GM12872 (cell line): ENCODE results near the gene CENPU.

Source experiments
- TF ChIP-seq, protein P1 (sequence below): IDR thresholded peaks from 3 replicates; pipeline ENCODE4 v1.5.1; 2011; ENCODE audit warnings: low read depth, mild to moderate bottlenecking, low read length, moderate library complexity; ENCODE audit not compliant: insufficient read depth

Gene CENPU

GRCh38 chr4:184719407-184719806 lies 14.5 kb downstream of the CENPU start:
- TF ChIP-seq, protein P1, sequence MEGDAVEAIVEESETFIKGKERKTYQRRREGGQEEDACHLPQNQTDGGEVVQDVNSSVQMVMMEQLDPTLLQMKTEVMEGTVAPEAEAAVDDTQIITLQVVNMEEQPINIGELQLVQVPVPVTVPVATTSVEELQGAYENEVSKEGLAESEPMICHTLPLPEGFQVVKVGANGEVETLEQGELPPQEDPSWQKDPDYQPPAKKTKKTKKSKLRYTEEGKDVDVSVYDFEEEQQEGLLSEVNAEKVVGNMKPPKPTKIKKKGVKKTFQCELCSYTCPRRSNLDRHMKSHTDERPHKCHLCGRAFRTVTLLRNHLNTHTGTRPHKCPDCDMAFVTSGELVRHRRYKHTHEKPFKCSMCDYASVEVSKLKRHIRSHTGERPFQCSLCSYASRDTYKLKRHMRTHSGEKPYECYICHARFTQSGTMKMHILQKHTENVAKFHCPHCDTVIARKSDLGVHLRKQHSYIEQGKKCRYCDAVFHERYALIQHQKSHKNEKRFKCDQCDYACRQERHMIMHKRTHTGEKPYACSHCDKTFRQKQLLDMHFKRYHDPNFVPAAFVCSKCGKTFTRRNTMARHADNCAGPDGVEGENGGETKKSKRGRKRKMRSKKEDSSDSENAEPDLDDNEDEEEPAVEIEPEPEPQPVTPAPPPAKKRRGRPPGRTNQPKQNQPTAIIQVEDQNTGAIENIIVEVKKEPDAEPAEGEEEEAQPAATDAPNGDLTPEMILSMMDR, result no peak

- TF ChIP-seq, protein P1, result no peak
Measured at GRCh38 chr4:184715526-184715925, 18.4 kb downstream of the CENPU start.

GRCh38 chr4:184713887-184714286 lies 20.0 kb downstream of the CENPU start:
- TF ChIP-seq, protein P1, result no peak

DNA sequence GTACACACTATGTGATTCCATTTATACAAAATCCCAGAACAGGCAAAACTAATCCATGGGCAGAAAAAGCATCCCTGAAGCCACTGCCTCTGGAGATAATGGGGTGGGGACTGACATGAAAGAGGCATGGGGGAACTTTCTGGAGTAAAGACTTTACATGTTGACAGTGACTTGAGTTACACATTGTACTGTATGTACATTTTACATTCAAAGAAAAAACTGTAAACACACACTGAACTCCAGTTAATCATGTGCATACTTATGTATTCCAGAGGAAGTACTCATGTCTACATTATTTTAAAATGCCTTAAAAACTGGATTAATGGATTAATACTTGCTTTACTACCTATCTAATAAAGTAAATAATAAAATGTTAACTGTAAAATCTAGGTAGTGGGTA lies 21.6 kb downstream of the CENPU start:
- TF ChIP-seq, protein P1, result no peak

DNA sequence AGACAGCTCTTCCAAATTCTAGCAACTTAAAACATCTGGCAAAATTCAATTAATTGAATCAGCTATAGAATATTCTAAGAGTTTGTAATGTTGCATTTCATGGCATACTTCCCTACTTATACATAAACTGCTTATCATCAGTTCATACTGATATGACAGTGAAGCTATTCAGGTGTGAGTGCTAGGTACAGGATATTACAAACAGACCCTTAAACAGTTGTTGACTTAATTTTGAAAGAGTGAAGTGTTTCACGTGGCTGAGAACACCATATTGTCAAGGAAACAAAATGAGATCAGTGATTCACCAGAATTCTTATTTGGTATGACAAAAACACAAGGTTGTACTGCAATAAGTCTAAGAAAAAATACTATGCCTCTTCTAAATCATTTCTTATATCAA lies 27.4 kb downstream of the CENPU start:
- TF ChIP-seq, protein P1, result no peak

GRCh38 chr4:184705692-184706091 lies 28.2 kb downstream of the CENPU start:
- TF ChIP-seq, protein P1, result no peak

GRCh38 chr4:184702114-184702513 lies 31.8 kb downstream of the CENPU start:
- TF ChIP-seq, protein P1, result no peak

DNA sequence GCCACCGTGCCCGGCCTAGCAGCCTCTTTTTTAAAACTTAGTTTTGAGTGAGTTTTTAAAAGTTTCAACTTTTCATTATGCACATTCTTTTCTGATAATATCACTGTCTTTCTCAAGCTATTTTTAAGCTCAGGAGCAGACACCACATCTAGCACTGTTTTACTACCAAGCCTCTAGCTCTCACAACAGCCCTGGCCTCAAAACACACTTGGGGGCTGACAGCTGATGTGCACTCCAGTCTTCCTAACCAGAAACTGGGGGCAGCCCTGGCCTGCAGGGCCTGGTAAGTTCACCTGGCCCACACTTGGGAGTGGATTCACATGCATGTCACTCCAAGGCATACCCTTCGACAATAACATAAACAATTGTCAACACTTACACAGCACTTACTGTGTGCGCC lies 34.0 kb downstream of the CENPU start:
- TF ChIP-seq, protein P1, result no peak
